Motor neuron (in vitro differentiated cells): ENCODE results near the gene PTPRT. TPM values are rescaled to one million over a fixed set of nuclear protein-coding genes. Genes with fewer than 3 reads are reported as not detected.
"Not testable (repeated sequence)": the region's sequence is repeated elsewhere in the genome, so short reads cannot be mapped to it uniquely, and the experiment has no call there.

Experiments used
- ATAC-seq, 8 experiments: fragments of 200-7000 bp; cut with Tn5 transposase; replicated peaks in 6 of 8; 2 replicates each; pipeline ENCODE4 v1.8.0; 2021; ENCODE audit warnings: mild to moderate bottlenecking in 8 of 8, moderate library complexity in 8 of 8
- H3K27ac ChIP-seq, 2 donors: fragments of 250-450 bp; sonication (Bioruptor Pico); 2 replicates each; pipeline ENCODE4 v1.9.0; 2021; ENCODE audit warnings: antibody characterized with exemption in 2 of 2, mild to moderate bottlenecking in 2 of 2, moderate library complexity in 1 of 2
- H3K4me1 ChIP-seq, 2 donors: fragments of 250-450 bp; sonication (Bioruptor Pico); replicated peaks in 1 of 2; 2 replicates each; pipeline ENCODE4 v1.6.1; 2021; ENCODE audit warnings: antibody characterized with exemption in 2 of 2, mild to moderate bottlenecking in 2 of 2, moderate library complexity in 1 of 2
- H3K4me3 ChIP-seq, 5 donors: fragments of 250-450 bp; sonication (Bioruptor Pico); 2 replicates each; pipeline ENCODE4 v1.9.0; 2021; ENCODE audit warnings: antibody characterized with exemption in 5 of 5, mild to moderate bottlenecking in 5 of 5, moderate library complexity in 4 of 5
- WGBS, 10 experiments: fragments of 450-650 bp; shearing (Covaris generic); methylation state at CpG; one replicate each; pipeline ENCODE4 v1.0.0; 2022; 5-methylcytosine and 5-hydroxymethylcytosine counted together
- in situ Hi-C, 9 experiments: fragments of 400-800 bp; cut with MboI; loops; one replicate each; pipeline ENCODE4 v1.15.0; 2021; ENCODE audit warnings: low sequenced_read_pairs in 9 of 9, low pct_unique_long_range_greater_than_20kb in 2 of 9; ENCODE audit not compliant: unreplicated experiment in 9 of 9
- total RNA-seq, 8 experiments: library from RNA; unstranded; fragments of 300-600 nt; gene quantifications; 2 replicates each; pipeline versions ENCODE4 v1.2.3 to v1.2.4, GENCODE V29; 2022

Gene PTPRT
- total RNA-seq, 8 experiments from 2014 or later = 0.05 to 1.0 (median 0.32) TPM; not detected in 1

DNA sequence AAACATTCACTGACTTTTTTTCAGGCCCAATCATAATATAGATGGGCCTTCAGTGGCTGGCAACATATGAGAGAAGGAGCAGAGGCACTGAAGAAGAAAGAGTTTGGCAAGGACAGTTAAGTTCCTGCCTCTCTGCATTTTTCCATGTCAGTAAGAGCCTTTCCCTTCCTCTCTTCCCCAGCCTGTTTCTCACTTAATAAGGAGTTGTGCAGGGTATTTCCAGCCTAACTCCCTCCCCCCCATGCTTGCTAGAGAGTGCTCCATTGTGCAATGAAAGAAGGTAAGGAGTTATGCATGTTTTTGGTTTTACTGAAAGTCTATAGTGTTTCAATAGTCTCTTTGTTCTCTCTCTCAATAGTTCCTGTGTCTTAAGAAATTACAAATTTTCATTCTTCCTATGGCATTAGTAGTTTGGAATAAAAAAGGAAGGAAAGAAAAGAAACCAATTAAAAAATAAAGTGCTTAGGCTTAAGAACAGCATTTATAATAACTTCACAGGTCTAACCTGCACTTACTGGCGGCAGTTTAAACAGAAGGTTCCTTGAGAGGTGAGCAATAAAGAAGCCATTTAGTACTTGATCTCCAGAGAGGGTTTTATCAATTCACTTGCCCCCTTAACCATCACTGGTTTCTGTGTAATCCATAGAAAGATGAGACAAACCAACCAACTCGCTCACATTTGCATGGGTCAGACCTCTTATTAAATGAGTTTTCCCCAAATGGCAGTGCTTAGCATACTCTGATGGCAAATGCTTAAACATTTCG is 251.1 kb downstream of the PTPRT start:
- Histone ChIP-seq H3K4me1 (no peaks in the 10 kb centered on the region), H3K4me3 (no peak overlapping the region), H3K27ac (no peak overlapping the region)
- in situ Hi-C loops = no loop called here
- no peak for ATAC-seq
- 0 to 86% (median 20%) methylated on average over 1 to 3 of the region's 3 CpGs; no CpG with 5 or more reads in 1 of the 10 experiments for WGBS, 10 experiments

GRCh38 chr20:42936482-42936881 is 253.2 kb downstream of the PTPRT start:
- Histone ChIP-seq H3K4me1 (no peaks in the 10 kb centered on the region), H3K27ac (no peak overlapping the region), H3K4me3 (no peak overlapping the region)
- in situ Hi-C loops = no loop called here
- WGBS, 10 experiments = 0 to 93% (median 33%) methylated on average over 1 to 3 of the region's 3 CpGs; no CpG with 5 or more reads in 2 of the 10 experiments
- ATAC-seq = no peak

DNA sequence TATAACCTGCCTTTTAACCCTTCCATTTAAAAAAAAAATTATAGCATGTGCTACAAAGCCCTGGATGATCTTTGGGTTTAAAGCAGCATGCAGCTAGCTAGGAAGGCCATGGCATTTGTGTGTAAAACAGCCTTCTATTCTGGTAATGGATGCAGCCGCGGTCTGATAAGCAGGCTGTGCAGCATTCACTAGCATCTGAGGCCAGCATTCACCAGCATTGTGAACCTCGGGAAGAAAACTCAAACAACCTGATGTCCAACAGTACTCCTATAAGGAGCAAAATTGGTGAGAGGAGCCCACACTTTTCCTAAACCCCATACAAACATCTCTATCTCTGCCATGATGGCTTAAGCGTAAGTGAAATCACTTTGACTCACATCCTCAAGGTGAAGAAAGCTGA is 265.5 kb downstream of the PTPRT start:
- no peak overlapping the region for H3K4me3 ChIP-seq
- in situ Hi-C loops = no loop called here
- ATAC-seq = no peak
- H3K4me1 ChIP-seq = no peaks in the 10 kb centered on the region
- WGBS, 10 experiments = 6 to 76% (median 58%) methylated on average over 1 to 3 of the region's 4 CpGs; no CpG with 5 or more reads in 4 of the 10 experiments
- H3K27ac ChIP-seq = no peak overlapping the region

GRCh38 chr20:42923348-42923918 is 266.3 kb downstream of the PTPRT start:
- WGBS, 10 experiments = 0 to 100% (median 74%) methylated on average over 2 to 6 of the region's 7 CpGs; no CpG with 5 or more reads in 1 of the 10 experiments
- in situ Hi-C loops = no loop called here
- Histone ChIP-seq H3K27ac (no peak overlapping the region), H3K4me3 (no peak overlapping the region), H3K4me1 (no peaks in the 10 kb centered on the region)
- ATAC-seq = no peak

- no peak for ATAC-seq
- in situ Hi-C loops = no loop called here
- 0 to 100% (median 33%) methylated on average over 1 to 2 of the region's 2 CpGs; no CpG with 5 or more reads in 1 of the 10 experiments for WGBS, 10 experiments
- H3K27ac ChIP-seq = no peak overlapping the region
- no peaks in the 10 kb centered on the region for H3K4me1 ChIP-seq
- no peak overlapping the region for H3K4me3 ChIP-seq
Measured at GRCh38 chr20:42920776-42921175, 268.9 kb downstream of the PTPRT start.

DNA sequence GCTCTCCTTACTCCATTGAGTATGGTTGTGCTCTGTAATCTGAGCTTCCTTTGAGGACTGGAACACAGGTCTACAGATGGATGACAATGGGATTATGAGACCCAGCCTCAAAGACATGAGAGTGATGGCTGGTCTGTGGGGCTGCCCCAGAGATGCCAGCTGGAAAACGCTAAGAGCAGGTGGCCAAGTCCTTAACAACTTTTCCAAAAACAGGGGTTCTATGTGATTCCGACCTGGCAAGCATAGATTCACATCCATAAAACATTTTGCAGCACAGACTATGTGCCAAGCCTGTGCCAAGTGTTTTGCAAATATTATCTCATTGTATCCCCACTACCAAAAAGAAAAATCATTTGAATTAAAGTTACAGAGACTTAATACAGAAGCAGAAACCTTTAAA is 270.4 kb downstream of the PTPRT start:
- WGBS, 10 experiments = 0 to 81% (median 53%) methylated on average over 1 to 2 of the region's 2 CpGs; no CpG with 5 or more reads in 4 of the 10 experiments
- Histone ChIP-seq H3K27ac (no peak overlapping the region), H3K4me1 (peaks cover 0 to 1% of the 10 kb centered on the region in 2 donors), H3K4me3 (no peak overlapping the region)
- no peak for ATAC-seq
- in situ Hi-C loops = no loop called here

GRCh38 chr20:42915081-42915480 is 274.6 kb downstream of the PTPRT start:
- Histone ChIP-seq H3K4me1 (peaks cover 0 to 7% of the 10 kb centered on the region in 2 donors), H3K4me3 (no peak overlapping the region), H3K27ac (no peak overlapping the region)
- in situ Hi-C loops = no loop called here
- 16 to 91% (median 60%) methylated on average over 1 to 8 of the region's 8 CpGs; no CpG with 5 or more reads in 3 of the 10 experiments for WGBS, 10 experiments
- no peak for ATAC-seq

GRCh38 chr20:42914302-42914701 is 275.4 kb downstream of the PTPRT start:
- peak in 3 of 8 experiments; percentile 18 to 70 (median 31) for ATAC-seq
- Histone ChIP-seq H3K4me3 (no peak overlapping the region), H3K4me1 (peaks cover 0 to 7% of the 10 kb centered on the region in 2 donors), H3K27ac (peak overlapping the region in 1 of 2 donors; percentile 4)
- in situ Hi-C loops = no loop called here
- WGBS, 10 experiments = 1 to 60% (median 41%) methylated on average over 1 to 5 of the region's 5 CpGs; no CpG with 5 or more reads in 1 of the 10 experiments

DNA sequence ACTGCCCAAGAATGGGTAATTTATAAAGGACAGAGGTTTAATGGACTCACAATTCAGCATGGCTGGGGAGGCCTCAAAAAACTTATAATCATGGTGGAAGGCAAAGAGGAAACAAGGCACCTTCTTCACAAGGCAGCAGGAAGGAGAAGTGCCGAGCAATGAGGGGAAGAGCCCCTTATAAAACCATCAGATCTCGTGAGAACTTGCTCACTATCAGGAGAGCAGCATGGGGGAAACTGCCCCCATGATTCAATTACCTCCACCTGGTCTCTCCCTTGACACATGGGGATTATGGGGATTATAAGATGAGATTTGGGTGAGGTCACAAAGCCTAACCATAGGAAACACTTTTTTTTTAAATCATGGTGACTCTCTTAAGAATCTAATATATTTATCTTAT is 278.9 kb downstream of the PTPRT start:
- WGBS, 10 experiments = 0 to 79% (median 25%) methylated on average over 1 to 2 of the region's 2 CpGs; no CpG with 5 or more reads in 4 of the 10 experiments
- H3K27ac ChIP-seq, in situ Hi-C loops, H3K4me1 ChIP-seq, ATAC-seq, H3K4me3 ChIP-seq: not testable (repeated sequence)

DNA sequence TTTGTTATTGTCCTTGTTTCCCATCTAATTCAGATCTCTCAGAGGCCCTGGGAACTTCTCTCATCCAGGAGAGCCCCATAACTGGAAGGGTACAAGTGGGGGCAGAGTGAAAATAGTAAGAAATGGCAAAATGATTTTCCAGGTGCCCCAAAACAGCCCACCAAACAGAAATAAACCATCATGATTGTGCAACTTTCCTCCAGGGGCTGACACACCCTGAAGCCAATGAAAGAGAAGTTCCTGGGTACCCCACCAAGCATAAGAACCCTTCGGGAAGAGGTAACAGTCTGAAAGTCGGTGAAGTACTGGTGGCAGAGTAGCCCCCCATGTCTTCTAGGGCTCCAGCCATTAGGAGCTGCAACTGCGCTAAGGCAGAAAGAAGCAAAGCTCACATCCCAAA is 282.0 kb downstream of the PTPRT start:
- in situ Hi-C loops = no loop called here
- no peaks in the 10 kb centered on the region for H3K4me1 ChIP-seq
- 0 to 100% (median 50%) methylated on average over 2 of the region's 3 CpGs; no CpG with 5 or more reads in 6 of the 10 experiments for WGBS, 10 experiments
- ATAC-seq = no peak
- H3K4me3 ChIP-seq = no peak overlapping the region
- H3K27ac ChIP-seq = no peak overlapping the region

DNA sequence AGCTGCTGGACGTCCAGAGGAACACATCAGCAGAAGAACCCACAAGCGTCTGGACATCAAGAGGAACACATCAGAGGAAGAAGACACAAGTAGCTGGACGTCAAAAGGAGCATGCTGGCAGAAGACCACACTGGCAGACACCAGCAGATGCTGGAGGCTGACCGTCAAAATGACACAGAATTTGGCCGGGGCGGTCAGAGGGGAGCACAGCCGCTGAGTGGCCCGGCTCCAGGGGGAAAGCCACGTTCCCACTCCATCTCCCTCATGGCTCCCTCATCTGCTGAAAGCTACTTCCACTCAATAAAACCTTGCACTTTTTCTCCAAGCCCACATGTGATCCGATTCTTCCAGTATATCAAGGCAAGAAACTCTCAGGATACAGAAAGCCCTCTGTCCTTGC is 283.6 kb downstream of the PTPRT start:
- no peak for ATAC-seq
- Histone ChIP-seq H3K27ac (no peak overlapping the region), H3K4me1 (no peaks in the 10 kb centered on the region), H3K4me3 (no peak overlapping the region)
- in situ Hi-C loops = no loop called here
- 3 to 69% (median 48%) methylated on average over 1 to 7 of the region's 10 CpGs; no CpG with 5 or more reads in 4 of the 10 experiments for WGBS, 10 experiments

- WGBS, 10 experiments = 0 to 94% (median 42%) methylated on average over 1 to 3 of the region's 3 CpGs; no CpG with 5 or more reads in 1 of the 10 experiments
- H3K4me1 ChIP-seq = no peaks in the 10 kb centered on the region
- no peak overlapping the region for H3K4me3 ChIP-seq
- in situ Hi-C loops = no loop called here
- ATAC-seq = no peak
- H3K27ac ChIP-seq = no peak overlapping the region
Measured at GRCh38 chr20:42902509-42902908, 287.2 kb downstream of the PTPRT start.

DNA sequence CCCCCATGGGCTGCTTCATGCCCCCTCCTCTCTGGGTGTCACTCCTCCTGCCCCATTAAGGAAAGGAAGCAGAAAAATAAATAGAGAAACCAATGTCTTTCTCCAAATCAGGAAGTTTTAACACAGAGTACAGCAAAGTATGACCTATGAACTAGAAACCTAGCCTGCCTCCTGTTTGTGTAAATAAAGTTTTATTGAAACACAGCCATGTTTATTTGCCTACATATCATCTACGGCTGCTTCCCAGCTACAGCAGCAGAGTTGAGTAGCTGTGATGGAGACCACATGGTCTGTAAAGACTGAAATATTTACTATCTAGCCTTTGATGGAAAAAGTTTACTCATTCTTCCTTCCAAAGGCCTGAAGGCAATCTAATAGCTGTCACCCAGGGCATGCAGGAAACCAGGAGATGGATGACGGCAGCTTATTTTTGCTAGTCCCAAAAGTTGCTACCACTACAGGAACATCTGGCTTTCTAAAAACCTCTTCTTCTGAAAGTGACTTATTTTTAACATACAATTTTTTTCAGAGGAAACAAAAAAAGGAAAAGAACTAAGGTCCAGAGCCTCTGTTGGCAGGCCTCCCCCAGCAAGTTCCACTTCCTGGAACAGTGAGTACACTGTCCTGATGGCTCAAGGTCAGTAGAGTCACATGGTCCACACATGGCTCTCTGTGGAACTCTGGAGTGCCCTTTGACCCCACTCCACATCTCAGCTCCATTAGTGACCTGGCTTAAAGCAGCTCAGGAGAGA is 287.8 kb downstream of the PTPRT start:
- 20 to 100% (median 79%) methylated on average over 1 to 2 of the region's 2 CpGs; no CpG with 5 or more reads in 4 of the 10 experiments for WGBS, 10 experiments
- in situ Hi-C loops = no loop called here
- no peak for ATAC-seq
- Histone ChIP-seq H3K27ac (no peak overlapping the region), H3K4me3 (no peak overlapping the region), H3K4me1 (no peaks in the 10 kb centered on the region)
